ENCODE data around the gene NHS.

DNA sequence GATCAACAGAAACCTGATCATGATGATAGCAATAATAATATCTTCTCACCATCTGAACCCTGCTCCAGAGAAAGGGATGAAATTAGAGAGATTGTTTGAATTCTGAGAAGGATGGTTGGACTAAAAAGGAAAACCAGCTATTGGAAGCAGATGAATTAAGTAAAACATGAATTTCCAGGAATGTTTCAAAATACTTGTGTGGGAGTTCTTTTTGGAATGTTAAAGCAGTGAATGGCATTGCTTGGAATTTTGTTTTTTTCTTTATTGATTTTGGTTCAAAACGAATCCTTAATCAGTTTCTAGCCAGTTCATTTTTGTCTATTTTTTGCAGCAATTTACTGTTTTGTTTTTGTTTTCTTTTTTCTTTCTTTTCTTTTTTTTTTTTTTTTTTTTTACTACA, 150.3 kb downstream of the NHS start:
- TF ChIP-seq, protein P1, sequence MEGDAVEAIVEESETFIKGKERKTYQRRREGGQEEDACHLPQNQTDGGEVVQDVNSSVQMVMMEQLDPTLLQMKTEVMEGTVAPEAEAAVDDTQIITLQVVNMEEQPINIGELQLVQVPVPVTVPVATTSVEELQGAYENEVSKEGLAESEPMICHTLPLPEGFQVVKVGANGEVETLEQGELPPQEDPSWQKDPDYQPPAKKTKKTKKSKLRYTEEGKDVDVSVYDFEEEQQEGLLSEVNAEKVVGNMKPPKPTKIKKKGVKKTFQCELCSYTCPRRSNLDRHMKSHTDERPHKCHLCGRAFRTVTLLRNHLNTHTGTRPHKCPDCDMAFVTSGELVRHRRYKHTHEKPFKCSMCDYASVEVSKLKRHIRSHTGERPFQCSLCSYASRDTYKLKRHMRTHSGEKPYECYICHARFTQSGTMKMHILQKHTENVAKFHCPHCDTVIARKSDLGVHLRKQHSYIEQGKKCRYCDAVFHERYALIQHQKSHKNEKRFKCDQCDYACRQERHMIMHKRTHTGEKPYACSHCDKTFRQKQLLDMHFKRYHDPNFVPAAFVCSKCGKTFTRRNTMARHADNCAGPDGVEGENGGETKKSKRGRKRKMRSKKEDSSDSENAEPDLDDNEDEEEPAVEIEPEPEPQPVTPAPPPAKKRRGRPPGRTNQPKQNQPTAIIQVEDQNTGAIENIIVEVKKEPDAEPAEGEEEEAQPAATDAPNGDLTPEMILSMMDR (IDR thresholded peaks at IDR 0.05): no peak
- no peak for TF ChIP-seq ZFX (IDR thresholded peaks at IDR 0.05; ENCODE audit: borderline replicate concordance)
